GM10847 (cell line): Measurements from ENCODE around the gene METTL26.

ENCODE experiments used
- POLR2A ChIP-seq: IDR thresholded peaks from 2 replicates; pipeline ENCODE4 v1.6.1; 2011; ENCODE audit not compliant: insufficient read length; ENCODE audit errors: extremely low read depth

METTL26 gene

DNA sequence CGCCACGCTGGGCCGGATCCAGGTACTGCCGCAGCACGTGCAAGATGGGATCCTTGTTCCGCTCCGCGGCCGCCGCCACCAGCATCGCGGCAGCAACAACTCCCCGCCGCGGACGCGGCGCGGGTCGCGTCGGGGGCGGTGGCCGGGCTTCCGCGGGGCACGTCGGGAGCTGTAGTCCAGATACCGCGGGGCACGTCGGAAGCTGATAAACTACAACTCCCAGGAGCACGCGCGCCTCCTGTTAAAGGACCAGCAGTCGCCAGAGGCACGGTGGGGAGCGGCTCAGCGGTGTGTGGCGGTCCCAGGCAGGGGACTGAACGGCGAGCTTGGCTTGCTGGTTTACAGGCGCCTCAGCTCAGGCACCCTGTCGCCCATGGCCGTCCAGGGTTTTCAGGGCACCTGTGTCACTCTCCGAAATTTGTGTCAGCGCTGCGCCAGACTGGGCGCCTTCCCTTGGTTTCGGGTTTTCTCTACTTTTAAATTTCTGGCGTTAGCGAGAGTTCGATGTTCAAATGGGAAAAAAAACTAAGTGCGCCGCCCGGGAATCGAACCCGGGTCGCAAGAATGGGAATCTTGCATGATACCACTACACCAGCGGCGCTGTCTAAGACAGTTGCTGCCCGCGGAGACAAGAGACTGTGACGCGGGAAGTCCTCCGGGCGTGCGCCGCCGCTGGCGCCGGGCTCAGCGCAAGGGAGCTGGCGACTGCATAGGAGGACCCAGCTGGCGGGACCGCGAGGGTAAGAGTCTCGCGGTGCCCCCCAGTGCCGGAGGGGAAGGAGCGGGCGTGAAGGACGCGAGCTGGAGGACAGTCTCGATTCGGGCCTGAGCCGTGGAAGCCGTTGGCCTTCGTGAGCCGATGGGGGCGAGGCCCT is at the start of gene METTL26:
TSS of gene METTL26 (minus strand) at position 100 of the 875 bp plus-strand sequence. CDS start at position 85, 15 bp downstream.
- TF ChIP-seq POLR2A, result peak; percentile 65

- TF ChIP-seq POLR2A, result no peak
Observed at GRCh38 chr16:684961-685696, 49.0 kb upstream of the METTL26 start.

DNA sequence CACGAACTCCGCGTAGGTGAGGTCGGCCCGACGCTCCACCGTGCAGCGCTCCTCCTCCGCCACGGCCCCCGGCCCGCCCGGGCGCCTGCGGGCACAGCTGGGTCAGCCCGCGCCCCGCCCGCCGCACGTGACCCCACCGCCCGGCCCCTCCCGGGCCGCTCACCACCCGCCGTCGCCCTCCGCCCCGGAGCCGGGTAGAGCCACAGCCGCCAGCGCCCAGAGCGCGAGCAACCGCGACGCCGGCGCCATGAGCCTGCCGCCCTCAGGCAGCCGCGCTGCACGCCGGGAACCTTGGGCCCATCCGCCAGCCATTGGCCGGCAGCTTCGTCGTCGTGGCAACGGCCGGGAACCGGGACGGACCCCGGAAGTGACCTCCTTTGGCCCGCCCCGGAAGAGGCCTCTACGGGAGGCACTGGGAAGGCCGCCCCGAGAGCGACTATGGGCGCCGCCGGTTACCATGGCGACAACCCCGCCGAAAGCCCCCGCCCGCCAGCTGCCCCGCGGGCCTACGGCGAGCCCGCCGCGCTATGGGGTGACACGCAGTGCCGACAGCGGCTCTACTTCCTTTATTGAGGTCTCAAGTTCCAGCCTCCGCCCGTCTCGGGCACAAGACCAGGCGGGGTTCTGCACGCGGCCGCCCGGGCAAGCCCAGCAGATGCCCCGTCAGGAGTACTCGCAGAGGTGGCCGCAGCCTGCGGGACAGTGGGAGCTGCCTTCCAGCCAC is 48.1 kb upstream of the METTL26 start, which contains the start of gene JMJD8:
TSS of gene JMJD8 (minus strand) at position 264 of the 724 bp plus-strand sequence. CDS start at position 249, 15 bp downstream.
- TF ChIP-seq POLR2A, result peak; percentile 90

GRCh38 chr16:683396-684070 is 47.4 kb upstream of the METTL26 start:
- TF ChIP-seq POLR2A, result no peak

DNA sequence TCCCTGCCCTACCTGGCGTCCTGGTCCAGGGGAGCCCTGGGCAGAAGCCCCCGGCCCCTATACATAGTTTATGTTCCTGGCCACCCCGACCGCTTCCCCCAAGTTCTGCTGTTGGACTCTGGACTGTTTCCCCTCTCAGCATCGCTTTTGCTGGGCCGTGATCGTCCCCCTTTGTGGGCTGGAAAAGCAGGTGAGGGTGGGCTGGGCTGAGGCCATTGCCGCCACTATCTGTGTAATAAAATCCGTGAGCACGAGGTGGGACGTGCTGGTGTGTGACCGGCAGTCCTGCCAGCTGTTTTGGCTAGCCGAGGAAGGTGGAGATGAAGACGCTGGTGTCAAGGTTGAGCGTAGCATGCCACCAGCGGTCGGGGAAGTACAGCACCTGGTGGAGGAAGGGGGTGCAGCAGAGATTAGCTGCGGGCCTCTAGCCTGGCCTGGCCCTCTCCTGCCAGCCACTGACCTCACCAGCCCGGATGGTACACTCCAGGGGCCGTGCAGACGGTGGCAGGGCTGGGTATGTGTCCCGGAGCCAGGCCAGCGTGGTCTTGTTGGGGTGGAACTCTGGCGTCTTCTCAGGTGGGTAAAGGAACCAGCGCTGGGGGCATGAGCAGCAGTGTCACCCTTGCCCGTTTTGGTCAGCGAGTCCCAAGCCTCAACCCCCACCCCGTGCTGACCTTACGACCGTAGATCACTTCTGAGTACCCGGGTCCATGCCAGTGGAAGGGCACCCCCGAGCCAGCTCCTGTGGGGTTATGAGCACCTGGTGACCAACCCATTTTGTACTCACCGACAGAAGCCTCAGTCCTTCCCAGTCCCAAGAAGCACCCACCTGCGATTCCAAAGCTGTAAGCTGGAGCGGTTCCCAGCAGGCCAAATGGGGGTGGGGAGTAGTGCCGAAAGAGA is 46.6 kb upstream of the METTL26 start:
- TF ChIP-seq POLR2A, result no peak

DNA sequence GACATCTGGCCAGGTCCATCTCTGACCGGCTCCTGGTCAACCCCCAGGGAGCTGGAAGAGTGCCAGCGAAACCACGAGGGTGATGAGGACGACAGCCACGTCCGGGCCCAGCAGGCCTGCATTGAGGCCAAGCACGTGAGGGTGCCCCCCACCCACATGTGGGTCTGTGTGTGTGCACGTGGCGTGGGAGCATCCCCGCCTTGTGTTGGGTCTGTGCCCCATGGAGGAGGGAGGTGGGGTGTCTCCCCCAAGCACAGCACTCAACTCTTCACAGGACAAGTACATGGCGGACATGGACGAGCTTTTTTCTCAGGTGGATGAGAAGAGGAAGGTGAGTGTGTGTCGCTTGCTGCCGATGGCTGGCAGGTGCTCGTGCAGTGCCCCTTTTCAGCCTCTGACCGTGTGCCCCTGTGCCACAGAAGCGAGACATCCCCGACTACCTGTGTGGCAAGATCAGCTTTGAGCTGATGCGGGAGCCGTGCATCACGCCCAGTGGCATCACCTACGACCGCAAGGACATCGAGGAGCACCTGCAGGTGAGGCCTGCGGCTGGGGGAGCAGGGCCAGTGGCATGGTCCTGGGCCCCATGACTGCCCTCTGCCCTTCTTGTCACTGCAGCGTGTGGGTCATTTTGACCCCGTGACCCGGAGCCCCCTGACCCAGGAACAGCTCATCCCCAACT is 45.8 kb upstream of the METTL26 start:
- no peak for TF ChIP-seq POLR2A

- no peak for TF ChIP-seq POLR2A
Observed at GRCh38 chr16:680967-681745, 45.1 kb upstream of the METTL26 start.

GRCh38 chr16:680625-680945 is 44.5 kb upstream of the METTL26 start:
- no peak for TF ChIP-seq POLR2A

DNA sequence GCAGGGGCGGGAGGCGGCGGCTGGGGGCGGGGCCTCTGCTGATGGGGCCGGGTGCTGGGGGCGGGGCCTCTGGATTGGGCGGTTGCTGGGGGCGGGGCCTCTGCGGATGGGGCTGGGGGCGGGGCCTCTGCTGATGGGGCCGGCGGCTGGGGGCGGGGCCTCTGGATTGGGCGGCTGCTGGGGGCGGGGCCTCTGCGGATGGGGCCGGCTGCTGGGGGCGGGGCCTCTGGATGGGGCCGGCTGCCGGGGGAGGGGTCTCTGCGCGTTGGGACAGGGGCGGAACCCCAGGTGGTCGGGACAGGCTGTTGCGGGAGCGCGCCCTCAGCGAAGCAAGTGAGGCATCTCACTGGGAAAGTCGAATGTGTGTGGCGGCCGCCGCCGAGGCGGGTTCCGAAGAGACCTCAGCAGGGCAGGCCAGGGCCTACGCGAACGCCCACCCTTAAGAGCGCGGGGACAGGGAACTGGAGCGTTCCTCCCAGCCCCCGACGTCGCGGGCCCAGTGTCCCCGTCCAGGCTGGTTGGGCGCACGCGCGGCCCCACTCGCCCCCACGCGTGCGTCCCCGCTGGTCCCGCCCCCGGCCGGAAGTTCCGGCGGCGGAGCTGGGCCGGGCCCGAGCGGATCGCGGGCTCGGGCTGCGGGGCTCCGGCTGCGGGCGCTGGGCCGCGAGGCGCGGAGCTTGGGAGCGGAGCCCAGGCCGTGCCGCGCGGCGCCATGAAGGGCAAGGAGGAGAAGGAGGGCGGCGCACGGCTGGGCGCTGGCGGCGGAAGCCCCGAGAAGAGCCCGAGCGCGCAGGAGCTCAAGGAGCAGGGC is 43.9 kb upstream of the METTL26 start, which contains the start of gene STUB1:
TSS of gene STUB1 (plus strand) at position 597 of the 811 bp plus-strand sequence. CDS start at position 713, 116 bp downstream.
- peak; percentile 87 for TF ChIP-seq POLR2A

DNA sequence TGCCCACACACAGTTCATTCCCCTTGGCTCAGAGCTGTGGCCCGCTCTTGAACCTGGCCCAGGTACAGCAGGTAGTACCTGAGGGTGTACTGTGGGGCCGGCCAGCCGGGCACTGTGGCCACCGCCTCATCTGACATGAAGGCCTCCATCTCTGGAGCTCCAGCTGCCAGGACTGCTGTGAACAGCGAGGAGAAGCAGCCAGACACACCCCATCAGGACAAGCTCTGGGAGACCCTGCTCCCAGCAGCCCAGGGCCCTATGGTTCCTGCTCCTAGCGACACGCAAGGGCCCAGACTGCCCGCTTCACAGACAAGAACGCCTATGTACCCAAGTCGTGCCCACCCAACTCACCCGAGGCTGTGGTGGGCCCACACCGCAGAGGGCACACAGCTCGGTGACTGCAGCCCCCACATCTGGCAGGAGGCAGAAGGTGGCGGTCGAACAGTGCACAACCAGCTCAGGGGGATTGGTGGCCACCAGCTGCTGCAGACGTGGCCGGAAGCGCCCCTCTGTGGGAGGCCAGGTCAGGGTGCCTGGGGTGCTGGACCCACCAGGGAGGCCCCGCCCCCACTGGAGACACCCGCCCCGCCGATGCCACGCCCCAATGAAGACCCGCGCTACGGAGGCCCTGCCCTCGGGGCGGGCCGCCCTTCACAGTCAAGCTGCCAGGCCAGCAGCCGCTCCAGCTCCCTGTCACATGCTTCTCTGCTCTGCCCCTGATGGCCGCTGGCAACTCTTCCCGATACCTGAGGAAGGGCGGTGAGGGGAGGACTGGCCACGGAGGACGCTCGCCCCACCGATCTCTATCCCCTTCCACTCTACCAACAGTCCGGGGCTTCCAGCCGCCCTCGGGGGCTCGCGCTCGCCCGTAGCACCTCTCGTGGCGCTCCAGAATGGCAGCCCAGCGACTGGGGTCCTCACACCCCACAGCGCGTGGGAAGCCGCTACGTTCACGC is 43.0 kb upstream of the METTL26 start:
- TF ChIP-seq POLR2A, result no peak
